ENCODE measurements around the gene DPYD.

DNA sequence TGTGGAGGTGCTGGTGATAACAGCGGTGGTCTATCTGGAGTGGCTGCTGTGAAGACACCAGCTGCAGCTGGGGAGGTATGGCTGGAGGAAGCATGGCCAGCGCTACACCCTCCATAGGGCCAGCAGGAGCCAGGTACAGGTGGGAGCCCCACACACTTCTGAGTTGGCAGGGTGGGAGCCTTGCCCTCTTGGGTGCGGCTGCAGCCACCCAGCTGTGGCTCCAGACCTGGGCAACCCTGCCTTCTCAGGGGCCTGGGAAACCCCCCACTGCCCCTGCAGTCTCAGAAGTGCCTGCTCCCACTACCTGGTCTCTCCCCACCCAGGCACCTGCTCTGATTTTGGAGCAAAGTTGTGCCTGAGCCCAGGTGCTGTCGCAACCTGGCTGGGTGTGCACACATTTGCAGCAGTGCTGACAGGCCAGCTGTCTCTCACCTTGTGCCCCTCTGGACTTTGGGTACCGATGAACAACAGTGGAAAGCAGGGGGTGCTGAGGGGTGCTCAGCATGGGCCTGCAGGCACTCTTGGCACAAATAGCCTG is 76.2 kb downstream of the DPYD start:
- TF ChIP-seq, protein P1, sequence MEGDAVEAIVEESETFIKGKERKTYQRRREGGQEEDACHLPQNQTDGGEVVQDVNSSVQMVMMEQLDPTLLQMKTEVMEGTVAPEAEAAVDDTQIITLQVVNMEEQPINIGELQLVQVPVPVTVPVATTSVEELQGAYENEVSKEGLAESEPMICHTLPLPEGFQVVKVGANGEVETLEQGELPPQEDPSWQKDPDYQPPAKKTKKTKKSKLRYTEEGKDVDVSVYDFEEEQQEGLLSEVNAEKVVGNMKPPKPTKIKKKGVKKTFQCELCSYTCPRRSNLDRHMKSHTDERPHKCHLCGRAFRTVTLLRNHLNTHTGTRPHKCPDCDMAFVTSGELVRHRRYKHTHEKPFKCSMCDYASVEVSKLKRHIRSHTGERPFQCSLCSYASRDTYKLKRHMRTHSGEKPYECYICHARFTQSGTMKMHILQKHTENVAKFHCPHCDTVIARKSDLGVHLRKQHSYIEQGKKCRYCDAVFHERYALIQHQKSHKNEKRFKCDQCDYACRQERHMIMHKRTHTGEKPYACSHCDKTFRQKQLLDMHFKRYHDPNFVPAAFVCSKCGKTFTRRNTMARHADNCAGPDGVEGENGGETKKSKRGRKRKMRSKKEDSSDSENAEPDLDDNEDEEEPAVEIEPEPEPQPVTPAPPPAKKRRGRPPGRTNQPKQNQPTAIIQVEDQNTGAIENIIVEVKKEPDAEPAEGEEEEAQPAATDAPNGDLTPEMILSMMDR (IDR thresholded peaks at IDR 0.05) = no peak
- TF ChIP-seq EP300 (IDR thresholded peaks at IDR 0.05) (no peak), POLR2A (IDR thresholded peaks at IDR 0.05) (no peak)

Measured in ovary (tissue), 3 donors.